CD4-positive, alpha-beta T cell treated with Interleukin-12 subunit alpha and Interleukin-12 subunit beta, for 1 hour (primary cell): Measurements from ENCODE around the gene MYO18B.

Source experiments
- DNase-seq: peaks from one replicate; pipeline ENCODE4 v3.0.0-alpha.2; 2020

Gene MYO18B

GRCh38 chr22:25828422-25828821, 86.4 kb downstream of the MYO18B start:
- no peak for DNase-seq

GRCh38 chr22:25829237-25829636, 87.2 kb downstream of the MYO18B start:
- no peak for DNase-seq

- no peak for DNase-seq
Measured at GRCh38 chr22:25829808-25830777, 88.1 kb downstream of the MYO18B start.

- DNase-seq, result no peak
Measured at GRCh38 chr22:25833091-25833490, 91.1 kb downstream of the MYO18B start.

- no peak for DNase-seq
Measured at GRCh38 chr22:25833676-25834075, 91.7 kb downstream of the MYO18B start.

GRCh38 chr22:25834490-25834889, 92.5 kb downstream of the MYO18B start:
- DNase-seq, result no peak

- no peak for DNase-seq
Measured at GRCh38 chr22:25835348-25835747, 93.4 kb downstream of the MYO18B start.

- no peak for DNase-seq
Measured at GRCh38 chr22:25837288-25837900, 95.4 kb downstream of the MYO18B start.

- DNase-seq, result no peak
Measured at GRCh38 chr22:25838960-25839741, 97.2 kb downstream of the MYO18B start.

- DNase-seq, result no peak
Measured at GRCh38 chr22:25839755-25840154, 97.8 kb downstream of the MYO18B start.

GRCh38 chr22:25840167-25840566, 98.2 kb downstream of the MYO18B start:
- DNase-seq, result no peak

- no peak for DNase-seq
Measured at GRCh38 chr22:25840891-25841290, 98.9 kb downstream of the MYO18B start.

GRCh38 chr22:25841775-25842174, 99.8 kb downstream of the MYO18B start:
- DNase-seq, result no peak

- no peak for DNase-seq
Measured at GRCh38 chr22:25843660-25844405, 101.8 kb downstream of the MYO18B start.

GRCh38 chr22:25844601-25845000, 102.6 kb downstream of the MYO18B start:
- DNase-seq, result no peak

- DNase-seq, result no peak
Measured at GRCh38 chr22:25845985-25846745, 104.2 kb downstream of the MYO18B start.

GRCh38 chr22:25847451-25847850, 105.5 kb downstream of the MYO18B start:
- no peak for DNase-seq

GRCh38 chr22:25848954-25849353, 107.0 kb downstream of the MYO18B start:
- DNase-seq, result no peak

- no peak for DNase-seq
Measured at GRCh38 chr22:25849522-25849921, 107.5 kb downstream of the MYO18B start.

GRCh38 chr22:25852223-25852622, 110.2 kb downstream of the MYO18B start:
- no peak for DNase-seq

GRCh38 chr22:25853078-25853477, 111.1 kb downstream of the MYO18B start:
- DNase-seq, result no peak
